ENCODE measurements around the gene COX6B2.

DNA sequence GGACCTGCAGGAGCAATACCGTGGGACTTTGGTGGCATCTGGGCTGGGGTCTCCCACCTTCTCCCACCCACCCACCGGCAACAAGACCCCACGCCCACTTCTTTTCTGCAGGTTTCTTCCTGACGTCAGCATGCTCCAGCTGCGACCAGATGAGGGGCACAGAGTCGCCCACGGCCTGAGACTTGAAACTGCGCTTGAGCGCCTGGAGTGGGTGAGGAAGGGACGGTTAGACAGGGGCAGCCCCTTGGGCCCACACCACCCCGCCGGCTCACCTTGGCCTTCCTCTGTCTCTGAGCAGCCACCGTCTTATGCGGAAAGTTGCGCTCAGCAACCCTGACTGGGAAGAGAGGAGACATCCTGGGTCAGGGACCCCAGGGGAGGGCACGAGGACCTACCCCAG, 6.4 kb upstream of the COX6B2 start:
- TF ChIP-seq CTCF (IDR thresholded peaks at IDR 0.05) (no peak), EP300 (IDR thresholded peaks at IDR 0.05) (no peak), POLR2A (IDR thresholded peaks at IDR 0.05; ENCODE audit: low read depth) (no peak), POLR2AphosphoS5 (IDR thresholded peaks at IDR 0.05) (no peak)
